ENCODE results near the gene INPP4B. TPM values are rescaled to one million over a fixed set of nuclear protein-coding genes. Genes with fewer than 3 reads are reported as not detected.

Gene INPP4B
- total RNA-seq, 1 experiment from 2014 or later, result 17.6 TPM

DNA sequence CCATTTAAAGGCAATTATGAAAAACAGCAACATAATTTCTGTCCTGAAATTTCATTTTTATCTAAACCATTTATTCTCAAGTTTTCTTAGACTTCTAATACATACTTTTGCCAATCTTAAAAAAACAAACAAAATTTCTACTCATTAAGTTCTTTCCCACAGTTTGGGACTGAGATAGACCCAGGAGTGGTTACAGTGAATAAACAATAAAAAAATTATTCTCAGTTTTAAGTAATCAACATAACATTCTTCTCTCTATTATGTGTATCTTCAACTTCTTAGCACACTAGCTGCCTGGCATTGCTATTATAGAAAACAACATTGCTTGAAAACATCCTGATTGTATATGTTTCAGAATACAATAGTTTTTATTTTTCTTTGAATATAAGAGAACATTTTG, 676.9 kb downstream of the INPP4B start:
- DNase-seq (ENCODE audit: unreplicated experiment), result no peak
- H3K4me3 Mint-ChIP-seq (ENCODE audit: unreplicated experiment), result no peak overlapping the region
- TF ChIP-seq, protein P1, sequence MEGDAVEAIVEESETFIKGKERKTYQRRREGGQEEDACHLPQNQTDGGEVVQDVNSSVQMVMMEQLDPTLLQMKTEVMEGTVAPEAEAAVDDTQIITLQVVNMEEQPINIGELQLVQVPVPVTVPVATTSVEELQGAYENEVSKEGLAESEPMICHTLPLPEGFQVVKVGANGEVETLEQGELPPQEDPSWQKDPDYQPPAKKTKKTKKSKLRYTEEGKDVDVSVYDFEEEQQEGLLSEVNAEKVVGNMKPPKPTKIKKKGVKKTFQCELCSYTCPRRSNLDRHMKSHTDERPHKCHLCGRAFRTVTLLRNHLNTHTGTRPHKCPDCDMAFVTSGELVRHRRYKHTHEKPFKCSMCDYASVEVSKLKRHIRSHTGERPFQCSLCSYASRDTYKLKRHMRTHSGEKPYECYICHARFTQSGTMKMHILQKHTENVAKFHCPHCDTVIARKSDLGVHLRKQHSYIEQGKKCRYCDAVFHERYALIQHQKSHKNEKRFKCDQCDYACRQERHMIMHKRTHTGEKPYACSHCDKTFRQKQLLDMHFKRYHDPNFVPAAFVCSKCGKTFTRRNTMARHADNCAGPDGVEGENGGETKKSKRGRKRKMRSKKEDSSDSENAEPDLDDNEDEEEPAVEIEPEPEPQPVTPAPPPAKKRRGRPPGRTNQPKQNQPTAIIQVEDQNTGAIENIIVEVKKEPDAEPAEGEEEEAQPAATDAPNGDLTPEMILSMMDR (IDR thresholded peaks at IDR 0.05; ENCODE audit: unreplicated experiment), result no peak
- POLR2A ChIA-PET, result interaction anchor here (0.7 kb wide), 1 partner anchor 531 kb away, joined by 4 read pairs; no protein-coding TSS in a partner anchor
- intact Hi-C loops (cut with micrococcal nuclease), result no loop called here
- no peaks in the 10 kb centered on the region for H3K9me3 Mint-ChIP-seq (ENCODE audit: unreplicated experiment)
- H3K27ac Mint-ChIP-seq (ENCODE audit: low read depth, unreplicated experiment), result no peak overlapping the region
- CTCF ChIA-PET, result no interaction called here
- no TSS peak for BruUV-seq (replicated peaks)
- no peaks in the 10 kb centered on the region for H3K4me1 Mint-ChIP-seq (ENCODE audit: insufficient read depth, unreplicated experiment)
- no peaks in the 10 kb centered on the region for H3K27me3 Mint-ChIP-seq (ENCODE audit: insufficient read depth, unreplicated experiment)
- H3K36me3 Mint-ChIP-seq (ENCODE audit: insufficient read depth, unreplicated experiment), result peaks cover 12% of the 10 kb centered on the region

DNA sequence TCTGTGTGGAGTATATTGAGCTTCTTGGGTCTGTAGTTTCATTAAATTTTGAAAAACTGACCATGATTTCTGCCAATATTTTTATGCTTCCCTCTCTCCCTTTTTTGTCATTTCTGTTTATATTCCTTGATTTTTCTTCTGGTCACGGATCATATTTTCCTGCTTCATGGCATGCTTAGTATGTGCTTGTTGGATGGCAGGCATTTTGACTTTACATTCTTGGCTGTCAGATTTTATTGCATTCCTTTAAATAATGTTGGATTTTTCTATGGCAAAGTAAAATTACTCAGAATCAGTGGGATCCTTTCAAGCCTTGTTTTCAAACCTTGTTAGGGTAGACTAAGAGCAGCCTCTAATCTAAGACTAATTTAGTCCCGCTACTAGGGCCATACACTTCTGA, 677.9 kb downstream of the INPP4B start:
- ChIA-PET CTCF (interaction anchor here (0.7 to 1.4 kb wide), 2 partner anchors 189 to 861 kb away, joined by 3 to 4 read pairs; no protein-coding TSS in a partner anchor), POLR2A (interaction anchor here (0.7 kb wide), 1 partner anchor 1277 kb away, joined by 3 read pairs; no protein-coding TSS in a partner anchor)
- intact Hi-C loops (cut with micrococcal nuclease), result no loop called here
- no peak for DNase-seq (ENCODE audit: unreplicated experiment)
- TF ChIP-seq, protein P1 (IDR thresholded peaks at IDR 0.05; ENCODE audit: unreplicated experiment), result no peak
- no peaks in the 10 kb centered on the region for H3K4me1 Mint-ChIP-seq (ENCODE audit: insufficient read depth, unreplicated experiment)
- no peaks in the 10 kb centered on the region for H3K9me3 Mint-ChIP-seq (ENCODE audit: unreplicated experiment)
- no TSS peak for BruUV-seq (replicated peaks)
- no peak overlapping the region for H3K4me3 Mint-ChIP-seq (ENCODE audit: unreplicated experiment)
- H3K27ac Mint-ChIP-seq (ENCODE audit: low read depth, unreplicated experiment), result no peak overlapping the region
- H3K36me3 Mint-ChIP-seq (ENCODE audit: insufficient read depth, unreplicated experiment), result peaks cover 7% of the 10 kb centered on the region
- H3K27me3 Mint-ChIP-seq (ENCODE audit: insufficient read depth, unreplicated experiment), result no peaks in the 10 kb centered on the region

DNA sequence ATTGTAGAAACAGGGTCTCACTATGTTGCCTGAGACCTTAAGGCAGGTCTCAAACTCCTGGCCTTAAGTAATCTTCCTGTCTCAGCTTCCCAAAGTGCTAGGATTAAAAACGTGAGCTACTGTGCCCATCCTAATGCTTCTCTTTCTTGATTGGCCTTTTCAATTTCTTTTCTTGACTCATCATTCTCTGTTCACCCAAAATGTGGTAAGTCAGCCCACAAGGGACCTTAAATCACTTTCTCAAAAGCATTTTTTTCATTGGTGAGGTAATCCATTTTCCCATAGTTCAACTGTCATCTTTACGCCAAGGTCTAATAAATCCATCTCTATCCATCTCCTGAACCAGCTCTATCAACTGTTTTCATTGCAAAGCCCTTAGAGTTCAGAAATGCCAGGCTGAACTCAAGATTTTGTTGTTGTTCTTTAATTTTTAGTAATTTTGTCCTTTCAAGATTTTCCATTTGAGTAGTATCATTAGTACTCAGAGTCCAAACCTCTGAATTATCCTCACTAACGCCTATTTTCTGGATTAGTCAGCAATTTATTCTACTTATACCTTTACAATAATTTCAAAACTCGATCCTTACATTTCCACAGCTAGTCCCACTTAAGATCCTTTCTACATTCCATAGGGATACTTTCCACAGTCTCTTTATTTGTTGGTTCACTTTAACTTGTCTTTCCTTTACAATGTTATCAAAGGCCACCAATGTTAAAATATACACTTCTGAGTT, 681.2 kb downstream of the INPP4B start:
- Mint-ChIP-seq H3K36me3 (ENCODE audit: insufficient read depth, unreplicated experiment) (peaks cover 7% of the 10 kb centered on the region), H3K27ac (ENCODE audit: low read depth, unreplicated experiment) (no peak overlapping the region), H3K9me3 (ENCODE audit: unreplicated experiment) (no peaks in the 10 kb centered on the region), H3K4me1 (ENCODE audit: insufficient read depth, unreplicated experiment) (no peaks in the 10 kb centered on the region), H3K27me3 (ENCODE audit: insufficient read depth, unreplicated experiment) (no peaks in the 10 kb centered on the region), H3K4me3 (ENCODE audit: unreplicated experiment) (no peak overlapping the region)
- ChIA-PET CTCF (no interaction called here), POLR2A (no interaction called here)
- DNase-seq (ENCODE audit: unreplicated experiment), result no peak
- TF ChIP-seq, protein P1 (IDR thresholded peaks at IDR 0.05; ENCODE audit: unreplicated experiment), result no peak
- BruUV-seq (replicated peaks), result no TSS peak
- intact Hi-C loops (cut with micrococcal nuclease), result no loop called here

DNA sequence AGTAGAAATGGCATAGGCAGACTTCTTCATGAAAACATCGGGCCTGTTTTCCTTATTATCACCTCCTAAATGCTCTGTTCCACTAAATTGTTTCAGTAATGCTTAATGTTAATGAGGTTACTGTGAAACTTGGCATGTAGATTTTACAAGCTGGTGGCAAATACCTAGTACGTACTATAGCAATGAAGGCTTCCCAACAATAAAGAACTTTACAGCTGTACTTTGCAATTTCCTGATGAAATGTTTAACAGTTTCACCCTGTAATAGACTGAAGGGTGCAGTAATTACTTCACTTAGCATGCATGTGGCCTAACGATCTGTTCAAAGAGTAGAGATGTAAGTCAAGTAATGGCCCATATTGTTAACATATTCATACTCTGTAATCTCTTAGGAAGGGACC, 685.0 kb downstream of the INPP4B start:
- Mint-ChIP-seq H3K4me1 (ENCODE audit: insufficient read depth, unreplicated experiment) (no peaks in the 10 kb centered on the region), H3K9me3 (ENCODE audit: unreplicated experiment) (no peaks in the 10 kb centered on the region), H3K4me3 (ENCODE audit: unreplicated experiment) (no peak overlapping the region), H3K36me3 (ENCODE audit: insufficient read depth, unreplicated experiment) (peaks cover 20% of the 10 kb centered on the region), H3K27ac (ENCODE audit: low read depth, unreplicated experiment) (no peak overlapping the region), H3K27me3 (ENCODE audit: insufficient read depth, unreplicated experiment) (no peaks in the 10 kb centered on the region)
- ChIA-PET CTCF (no interaction called here), POLR2A (interaction anchor here (0.6 kb wide), 1 partner anchor 121 kb away, joined by 4 read pairs; no protein-coding TSS in a partner anchor)
- TF ChIP-seq, protein P1 (IDR thresholded peaks at IDR 0.05; ENCODE audit: unreplicated experiment), result no peak
- intact Hi-C loops (cut with micrococcal nuclease), result no loop called here
- no peak for DNase-seq (ENCODE audit: unreplicated experiment)
- no TSS peak for BruUV-seq (replicated peaks)
